Neural crest cell (in vitro differentiated cells): Measurements from ENCODE around the gene SCN1B. TPM values are rescaled to one million over a fixed set of nuclear protein-coding genes. Genes with fewer than 3 reads are reported as not detected.
A peak's percentile ranks its signal among the peaks of the same experiment; 100 is the strongest.

Experiments
- DNase-seq: peaks from one replicate; pipeline ENCODE4 v3.0.0; 2021; ENCODE audit warnings: low read depth, mixed read lengths, low spot score
- H3K27ac Mint-ChIP-seq: one replicate; pipeline ENCODE4 v1.8.0; 2021; ENCODE audit warnings: mild to moderate bottlenecking, mixed read lengths; ENCODE audit not compliant: unreplicated experiment
- H3K27me3 Mint-ChIP-seq: 2 replicates; pipeline ENCODE4 v1.8.0; 2021; ENCODE audit warnings: low read depth, mild to moderate bottlenecking, mixed read lengths
- H3K36me3 Mint-ChIP-seq: 2 replicates; pipeline ENCODE4 v1.8.0; 2021; ENCODE audit warnings: low read depth, mild to moderate bottlenecking, mixed read lengths
- H3K4me1 Mint-ChIP-seq: 2 replicates; pipeline ENCODE4 v1.8.0; 2021; ENCODE audit warnings: mixed read lengths
- H3K4me3 Mint-ChIP-seq: one replicate; pipeline ENCODE4 v1.8.0; 2021; ENCODE audit warnings: mild to moderate bottlenecking, mixed read lengths
- H3K9me3 Mint-ChIP-seq: 2 replicates; pipeline ENCODE4 v1.8.0; 2021; ENCODE audit warnings: mixed read lengths
- total RNA-seq: library from RNA; stranded (reverse); gene quantifications from 2 replicates; pipeline ENCODE4 v1.2.1, GENCODE V29; 2021
- TF ChIP-seq, protein P1 (sequence below): fragments of 200-600 bp; sonication (generic); conservative IDR thresholded peaks from 2 replicates; pipeline ENCODE4 v1.5.0; 2021; ENCODE audit warnings: antibody characterized with exemption, mild to moderate bottlenecking

SCN1B gene
- total RNA-seq, 1 donor from 2014 or later, result 1.7 TPM

DNA sequence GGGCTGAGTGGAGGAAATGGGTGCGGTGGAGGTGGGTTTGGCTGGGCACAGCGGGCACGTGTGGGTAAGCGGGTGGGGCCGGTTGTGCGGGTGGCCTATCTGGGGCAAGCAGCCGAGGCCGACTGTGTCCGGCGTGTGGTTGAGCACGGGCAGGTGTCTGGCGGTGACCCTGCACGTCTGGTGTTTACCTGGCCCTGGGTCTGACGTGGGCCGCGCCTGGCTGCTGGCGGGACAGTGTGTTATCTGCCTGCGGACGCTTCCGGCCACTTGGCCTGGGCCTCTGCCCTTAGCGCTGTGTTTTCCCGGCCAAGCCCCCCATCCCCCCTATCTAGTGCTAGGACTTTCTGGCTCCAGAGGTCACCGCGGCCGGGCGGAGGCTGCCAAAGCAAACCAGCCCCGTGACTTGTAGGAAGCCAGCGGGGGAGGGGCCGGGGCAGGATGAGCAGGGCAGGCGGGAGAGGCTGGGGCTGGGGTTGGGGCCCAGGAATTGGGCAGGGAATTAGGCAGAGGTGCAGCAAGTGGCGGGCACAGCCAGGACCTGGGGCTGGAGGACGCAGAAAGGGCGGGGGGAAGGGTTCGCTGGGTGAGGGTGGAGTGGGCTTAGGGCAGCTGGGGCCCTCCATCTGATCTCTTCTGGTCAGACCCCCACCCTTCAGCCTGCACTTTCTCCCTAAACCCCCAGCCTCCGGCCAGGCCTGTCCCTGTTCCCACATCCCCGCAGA is 10.7 kb downstream of the SCN1B start:
- Mint-ChIP-seq H3K4me1 (peaks cover 23% of the 10 kb centered on the region), H3K9me3 (no peaks in the 10 kb centered on the region), H3K27ac (no peak overlapping the region), H3K4me3 (peak overlapping the region; percentile 49), H3K36me3 (no peaks in the 10 kb centered on the region), H3K27me3 (no peaks in the 10 kb centered on the region)
- peak; percentile 51 for DNase-seq
- TF ChIP-seq, protein P1, sequence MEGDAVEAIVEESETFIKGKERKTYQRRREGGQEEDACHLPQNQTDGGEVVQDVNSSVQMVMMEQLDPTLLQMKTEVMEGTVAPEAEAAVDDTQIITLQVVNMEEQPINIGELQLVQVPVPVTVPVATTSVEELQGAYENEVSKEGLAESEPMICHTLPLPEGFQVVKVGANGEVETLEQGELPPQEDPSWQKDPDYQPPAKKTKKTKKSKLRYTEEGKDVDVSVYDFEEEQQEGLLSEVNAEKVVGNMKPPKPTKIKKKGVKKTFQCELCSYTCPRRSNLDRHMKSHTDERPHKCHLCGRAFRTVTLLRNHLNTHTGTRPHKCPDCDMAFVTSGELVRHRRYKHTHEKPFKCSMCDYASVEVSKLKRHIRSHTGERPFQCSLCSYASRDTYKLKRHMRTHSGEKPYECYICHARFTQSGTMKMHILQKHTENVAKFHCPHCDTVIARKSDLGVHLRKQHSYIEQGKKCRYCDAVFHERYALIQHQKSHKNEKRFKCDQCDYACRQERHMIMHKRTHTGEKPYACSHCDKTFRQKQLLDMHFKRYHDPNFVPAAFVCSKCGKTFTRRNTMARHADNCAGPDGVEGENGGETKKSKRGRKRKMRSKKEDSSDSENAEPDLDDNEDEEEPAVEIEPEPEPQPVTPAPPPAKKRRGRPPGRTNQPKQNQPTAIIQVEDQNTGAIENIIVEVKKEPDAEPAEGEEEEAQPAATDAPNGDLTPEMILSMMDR, result no peak

DNA sequence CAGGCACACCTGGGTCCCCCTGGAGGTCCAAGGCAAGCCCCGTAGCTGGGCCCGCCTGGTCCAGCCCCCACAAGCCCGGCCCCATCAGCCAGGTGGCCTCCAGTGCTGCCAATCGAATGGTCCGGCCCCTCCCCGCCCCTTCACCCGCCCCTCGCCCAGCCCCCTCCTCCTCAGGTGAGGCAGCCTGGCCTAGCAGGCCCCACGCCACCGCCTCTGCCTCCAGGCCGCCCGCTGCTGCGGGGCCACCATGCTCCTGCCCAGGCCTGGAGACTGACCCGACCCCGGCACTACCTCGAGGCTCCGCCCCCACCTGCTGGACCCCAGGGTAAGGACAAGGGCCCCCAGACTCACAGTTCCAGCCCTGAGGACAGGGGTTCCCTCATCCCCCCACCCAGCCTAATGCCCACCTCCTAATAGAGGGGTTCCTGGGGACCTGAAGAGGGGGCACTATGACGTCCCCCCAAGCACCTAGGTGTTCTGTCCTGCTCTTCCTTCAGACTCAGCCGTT is 11.3 kb downstream of the SCN1B start, which contains the start of gene HPN:
Gene HPN, plus strand, starts transcription at position 174 of the 508 bp plus-strand sequence. CDS start 786 bp downstream, outside the sequence.
- Mint-ChIP-seq H3K27ac (no peak within 1 kb of the TSS), H3K9me3 (no peaks in the 10 kb centered on the region), H3K4me1 (peaks cover 23% of the 10 kb centered on the region), H3K4me3 (peak within 1 kb of the TSS; percentile 49), H3K27me3 (no peaks in the 10 kb centered on the region), H3K36me3 (no peaks in the 10 kb centered on the region)
- TF ChIP-seq, protein P1, result no peak
- DNase-seq, result no peak

DNA sequence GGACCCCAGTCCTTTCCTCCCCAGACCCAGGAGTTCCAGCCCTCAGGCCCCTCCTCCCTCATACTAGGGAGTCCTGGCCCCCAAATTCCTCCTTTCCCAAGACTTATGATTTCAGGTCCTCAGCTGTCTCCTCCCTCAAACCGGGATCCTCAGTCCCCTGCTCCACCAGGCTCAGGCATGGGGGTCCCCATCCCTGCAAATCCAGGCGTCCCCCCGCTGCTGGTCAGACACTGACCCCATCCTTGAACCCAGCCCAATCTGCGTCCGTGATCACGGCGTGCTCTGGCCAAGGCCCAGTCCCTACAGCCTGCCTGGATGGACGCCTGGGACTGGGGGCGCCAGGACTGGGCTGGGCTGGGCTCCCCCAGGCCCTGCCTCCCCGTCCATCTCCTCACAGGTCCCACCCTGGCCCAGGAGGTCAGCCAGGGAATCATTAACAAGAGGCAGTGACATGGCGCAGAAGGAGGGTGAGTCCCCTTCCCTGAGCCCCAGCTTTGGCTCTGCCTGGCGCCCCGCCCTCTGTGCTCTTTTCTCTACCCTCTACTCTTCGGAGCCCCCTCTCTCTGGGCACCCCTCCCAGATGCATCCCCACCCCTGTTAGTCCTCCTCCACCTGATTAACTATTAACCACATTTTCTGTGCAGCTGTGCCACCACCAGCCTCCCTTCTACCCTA is 11.9 kb downstream of the SCN1B start:
- Mint-ChIP-seq H3K36me3 (no peaks in the 10 kb centered on the region), H3K27ac (no peak overlapping the region), H3K9me3 (no peaks in the 10 kb centered on the region), H3K4me3 (no peak overlapping the region), H3K4me1 (peaks cover 23% of the 10 kb centered on the region), H3K27me3 (no peaks in the 10 kb centered on the region)
- TF ChIP-seq, protein P1, result no peak
- DNase-seq, result no peak

- Mint-ChIP-seq H3K27me3 (no peaks in the 10 kb centered on the region), H3K4me1 (peaks cover 23% of the 10 kb centered on the region), H3K36me3 (no peaks in the 10 kb centered on the region), H3K4me3 (no peak overlapping the region), H3K9me3 (no peaks in the 10 kb centered on the region), H3K27ac (no peak overlapping the region)
- TF ChIP-seq, protein P1, result no peak
- DNase-seq, result no peak
These were observed 12.8 kb downstream of the SCN1B start for GRCh38 chr19:35042954-35043604.

GRCh38 chr19:35043906-35044305 is 13.6 kb downstream of the SCN1B start:
- DNase-seq, result no peak
- no peaks in the 10 kb centered on the region for H3K27me3 Mint-ChIP-seq
- H3K9me3 Mint-ChIP-seq, result no peaks in the 10 kb centered on the region
- H3K36me3 Mint-ChIP-seq, result no peaks in the 10 kb centered on the region
- H3K4me3 Mint-ChIP-seq, result no peak overlapping the region
- TF ChIP-seq, protein P1, result no peak
- peak overlapping the region; percentile 70 for H3K27ac Mint-ChIP-seq
- peaks cover 28% of the 10 kb centered on the region for H3K4me1 Mint-ChIP-seq
